Activated naive CD4-positive, alpha-beta T cell (primary cell): ENCODE measurements around the gene DDIAS.
"Not testable (repeated sequence)": the region's sequence is repeated elsewhere in the genome, so short reads cannot be mapped to it uniquely, and the experiment has no call there.

Experiments
- DNase-seq, 4 experiments: peaks; one replicate each; lab custom pipeline; 2025; lab: John Stamatoyannopoulos, UW

DDIAS gene

DNA sequence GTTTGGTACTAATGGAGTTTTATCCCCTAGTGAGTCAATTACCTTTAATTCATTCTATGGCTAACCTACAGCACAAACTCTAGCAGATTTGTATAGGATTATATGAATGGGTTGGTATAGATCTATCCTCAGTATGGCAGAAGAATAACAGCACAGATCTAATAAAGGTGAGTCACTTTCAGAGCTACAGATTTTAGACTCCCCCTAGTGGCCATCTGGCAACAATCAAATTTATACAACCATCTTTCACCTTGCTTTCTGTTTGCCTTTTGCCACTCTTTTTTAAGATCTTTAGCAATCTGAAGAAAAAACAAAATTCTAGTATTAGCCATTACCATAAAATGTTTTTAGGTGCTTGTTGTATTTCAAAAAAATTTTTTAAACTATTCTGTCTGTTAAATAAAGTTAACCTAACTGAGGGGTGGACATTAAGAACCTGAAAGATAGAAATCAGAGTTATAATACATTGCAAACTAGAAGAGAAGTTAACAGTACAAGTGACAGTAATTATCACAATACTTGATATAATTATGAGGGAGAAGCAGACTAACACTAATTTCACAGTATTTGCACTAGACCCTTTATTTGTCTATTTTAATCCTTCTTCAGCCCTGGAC lies 25.8 kb downstream of the DDIAS start:
- DNase-seq = no peak

DNA sequence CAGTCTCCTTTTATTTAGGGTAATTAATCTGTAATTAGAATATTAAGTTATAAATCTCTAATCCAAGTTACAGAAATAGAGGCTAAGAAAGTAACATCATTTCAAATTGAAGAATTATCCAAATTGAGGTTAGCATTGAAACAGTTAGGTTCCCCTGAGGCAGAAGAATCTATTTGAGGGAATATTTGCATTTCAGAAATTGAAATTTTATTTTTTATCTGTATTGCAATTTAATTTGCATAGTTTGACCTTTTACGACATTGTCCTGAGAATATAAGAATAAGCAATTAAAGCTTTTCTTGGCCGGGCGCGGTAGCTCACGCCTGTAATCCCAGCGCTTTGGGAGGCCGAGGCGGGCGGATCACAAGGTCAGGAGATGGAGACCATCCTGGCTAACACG lies 27.6 kb downstream of the DDIAS start:
- DNase-seq = no peak

DNA sequence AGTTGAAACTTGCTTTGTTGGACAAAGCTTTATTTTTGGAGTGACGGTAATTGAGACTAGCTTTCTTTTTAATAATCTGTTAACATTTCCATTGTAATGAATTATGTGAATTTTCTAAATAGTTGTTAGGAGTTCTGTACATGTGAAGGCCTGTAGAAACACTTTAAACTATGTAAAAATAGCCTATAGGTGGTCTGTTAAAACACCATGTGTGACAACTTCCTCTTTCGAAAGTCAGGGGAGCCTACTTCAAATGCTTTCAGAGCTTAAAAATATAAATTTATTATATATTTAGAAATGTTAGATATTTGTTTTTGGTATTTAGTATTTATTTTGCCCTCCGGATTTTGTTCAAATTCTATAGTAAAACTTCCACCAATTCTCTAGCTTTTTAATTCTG lies 28.7 kb downstream of the DDIAS start:
- DNase-seq = no peak

DNA sequence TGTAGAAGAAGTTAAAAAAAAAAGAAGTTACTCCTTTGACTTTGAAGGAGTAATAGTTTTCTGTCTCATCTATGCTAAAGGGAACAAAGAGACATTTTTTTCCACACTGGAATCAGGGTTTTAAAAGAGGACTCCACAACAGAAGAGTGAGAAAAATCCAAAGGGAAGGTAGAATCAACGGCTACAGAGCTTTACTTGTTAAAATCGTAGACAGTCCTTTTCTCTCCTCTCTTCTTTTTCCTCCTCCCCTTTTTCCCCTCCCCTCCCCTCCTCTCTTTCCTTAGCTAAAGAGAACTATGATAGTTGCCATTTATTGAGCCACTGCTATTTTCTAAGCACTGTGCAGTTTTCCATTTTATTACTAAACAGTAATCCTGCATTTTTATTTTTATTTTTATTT lies 29.2 kb downstream of the DDIAS start:
- no peak for DNase-seq

DNA sequence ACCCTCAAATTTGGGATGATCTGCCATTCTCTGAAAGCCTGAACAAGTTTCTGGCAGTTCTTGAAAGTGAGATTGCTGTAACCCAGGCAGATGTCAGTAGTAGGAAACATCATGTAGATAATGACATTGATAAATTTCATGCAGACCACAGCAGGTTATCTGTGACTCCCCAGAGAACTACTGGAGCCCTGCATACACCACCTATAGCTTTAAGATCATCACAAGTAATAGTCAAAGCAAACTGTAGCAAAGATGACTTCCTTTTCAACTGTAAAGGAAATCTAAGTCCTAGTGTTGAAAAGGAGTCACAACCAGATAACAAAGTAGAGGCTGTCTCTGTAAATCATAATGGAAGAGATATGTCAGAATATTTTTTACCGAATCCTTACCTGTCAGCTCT lies 31.0 kb downstream of the DDIAS start:
- DNase-seq = no peak

DNA sequence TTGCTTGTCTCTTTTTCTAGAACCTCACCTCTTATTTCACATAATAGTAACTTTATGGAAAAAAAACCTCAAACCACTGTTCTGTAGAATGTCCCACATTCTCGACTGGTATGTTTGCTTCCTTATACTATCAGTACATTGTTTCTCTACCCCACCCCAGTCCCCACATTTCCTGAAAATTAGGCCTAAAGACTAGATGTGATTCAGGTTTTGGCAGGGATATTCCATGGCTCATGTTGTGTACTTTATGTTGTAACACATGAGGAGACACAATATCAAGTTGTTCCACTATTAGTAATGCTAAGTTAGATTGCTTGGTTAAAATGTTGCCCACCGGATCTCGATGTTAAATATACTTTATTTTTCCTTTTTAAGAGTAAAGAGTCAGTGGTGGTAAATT lies 34.7 kb downstream of the DDIAS start:
- no peak for DNase-seq

DNA sequence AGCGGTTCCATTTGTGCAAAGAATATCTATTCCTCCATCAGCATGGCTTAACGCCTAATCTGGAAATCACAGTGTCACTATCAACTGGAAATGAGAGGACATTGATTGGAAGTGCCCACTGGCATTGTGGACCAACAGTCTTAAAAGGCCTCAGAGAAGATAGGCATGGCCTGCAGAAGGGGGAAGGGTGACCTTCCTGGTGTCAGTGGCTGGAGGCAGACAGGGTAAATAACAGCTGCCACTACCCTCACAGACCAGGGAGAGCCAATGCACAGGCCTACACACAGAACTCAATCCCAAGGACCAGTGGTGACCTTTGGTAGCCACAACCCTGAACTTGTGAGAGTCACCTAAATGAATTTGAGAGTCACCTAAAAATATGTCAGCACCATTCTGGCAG lies 36.0 kb downstream of the DDIAS start:
- DNase-seq = no peak

DNA sequence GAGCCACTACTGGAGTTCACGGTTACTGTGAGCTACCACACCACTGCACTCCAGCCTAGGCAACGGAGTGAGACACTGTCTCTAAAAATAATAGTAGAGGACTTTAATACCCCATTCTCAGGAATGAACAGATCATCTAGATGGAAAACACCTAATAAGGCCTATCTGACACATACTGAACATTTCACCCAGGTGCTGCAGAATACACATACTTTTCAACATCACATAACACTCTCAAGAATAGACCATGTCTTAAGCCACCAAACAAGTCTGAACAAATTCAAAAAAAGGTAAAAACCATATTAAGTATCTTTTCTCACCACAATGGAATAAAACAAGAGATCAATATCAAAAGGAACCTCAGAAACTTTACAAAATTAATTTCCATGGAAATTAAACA lies 37.9 kb downstream of the DDIAS start:
- no peak for DNase-seq

DNA sequence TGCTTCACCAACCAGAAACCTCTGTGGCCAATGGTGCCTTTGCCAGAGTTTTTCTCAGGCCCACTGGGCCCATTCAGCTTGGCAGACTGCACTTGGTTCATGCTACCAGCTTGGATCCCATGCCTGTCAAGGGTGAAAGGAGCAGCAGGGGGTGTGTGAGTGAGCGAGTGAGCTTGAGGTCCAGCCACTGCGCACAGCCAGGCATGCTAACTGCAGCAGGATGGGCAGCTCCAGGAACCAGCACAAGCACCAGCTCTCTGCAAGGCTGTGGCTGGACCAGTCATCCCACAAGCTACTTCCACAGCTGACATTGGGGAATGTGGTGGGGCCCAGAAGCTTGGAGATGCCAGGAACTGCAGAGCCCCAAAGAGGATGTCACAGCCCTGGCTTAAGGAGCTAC lies 40.8 kb downstream of the DDIAS start:
- no peak for DNase-seq

DNA sequence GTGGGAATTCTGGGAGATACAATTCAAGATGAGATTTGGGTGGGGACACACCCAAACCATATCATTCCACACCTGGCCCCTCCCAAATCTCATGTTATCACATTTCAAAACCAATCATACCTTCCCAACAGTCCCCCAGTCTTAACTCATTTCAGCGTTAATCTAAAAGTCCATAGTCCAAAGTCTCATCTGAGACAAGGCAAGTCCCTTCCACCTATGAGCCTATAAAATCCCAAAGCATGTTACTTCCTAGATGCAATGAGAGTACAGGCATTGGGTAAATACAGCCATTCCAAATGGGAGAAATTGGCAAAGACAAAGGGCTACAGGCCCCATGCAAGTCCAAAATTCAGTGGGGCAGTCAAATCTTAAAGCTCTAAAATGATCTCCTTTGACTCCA lies 41.9 kb downstream of the DDIAS start:
- DNase-seq = not testable (repeated sequence)

DNA sequence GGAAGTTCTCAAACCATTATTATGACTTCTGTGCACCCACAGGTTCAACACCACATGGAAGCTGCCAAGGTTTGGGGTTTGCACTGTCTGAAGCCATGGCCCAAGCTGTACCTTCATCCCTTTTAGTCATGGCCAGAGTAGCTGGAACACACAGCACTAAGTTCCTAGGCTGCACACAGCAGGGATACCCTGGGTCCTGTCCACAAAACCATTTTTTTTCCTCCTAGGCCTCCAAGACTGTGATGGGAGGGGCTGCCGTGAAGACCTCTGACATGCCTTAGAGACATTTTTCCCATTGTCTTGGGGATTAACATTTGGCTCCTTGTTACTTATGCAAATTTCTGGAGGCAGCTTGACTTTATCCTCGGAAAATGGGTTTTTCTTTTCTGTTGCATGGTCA lies 42.7 kb downstream of the DDIAS start:
- no peak for DNase-seq

DNA sequence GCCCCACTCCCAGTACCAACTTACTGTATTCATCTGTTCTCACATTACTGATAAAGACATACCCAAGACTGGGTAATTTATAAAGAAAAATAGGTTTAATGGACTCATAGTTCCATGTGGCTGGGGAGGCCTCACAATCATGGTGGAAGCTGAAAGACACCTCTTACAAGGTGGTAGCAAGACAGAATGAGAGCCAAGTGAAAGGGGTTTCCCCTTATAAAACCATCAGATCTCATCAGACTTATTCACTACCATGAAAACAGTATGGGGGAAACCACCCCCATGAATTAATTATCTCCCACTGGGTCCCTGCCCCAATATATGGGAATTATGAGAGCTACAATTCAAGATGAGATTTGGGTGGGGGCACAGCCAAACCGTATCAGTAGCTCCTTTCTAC lies 43.5 kb downstream of the DDIAS start:
- DNase-seq = not testable (repeated sequence)

DNA sequence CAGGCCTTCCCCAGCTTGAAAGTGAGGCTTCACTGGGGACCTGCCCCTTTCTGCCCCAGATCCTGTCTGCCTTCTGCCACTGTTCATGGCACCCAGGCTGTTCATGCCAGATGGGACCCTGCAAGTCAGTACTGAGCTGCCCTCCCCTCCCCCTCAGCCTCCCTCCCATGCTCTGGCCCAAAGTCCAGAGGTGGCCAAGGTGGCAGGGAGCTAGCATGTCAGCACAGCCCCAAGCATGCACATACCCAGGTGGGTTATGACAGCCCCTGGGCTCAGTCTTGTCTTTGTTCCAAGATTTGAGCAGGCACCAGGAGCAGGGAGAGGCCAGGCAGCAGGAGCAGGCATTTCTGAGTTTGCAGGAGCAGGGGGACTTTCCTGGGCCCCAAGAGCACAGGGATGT lies 44.1 kb downstream of the DDIAS start:
- no peak for DNase-seq

DNA sequence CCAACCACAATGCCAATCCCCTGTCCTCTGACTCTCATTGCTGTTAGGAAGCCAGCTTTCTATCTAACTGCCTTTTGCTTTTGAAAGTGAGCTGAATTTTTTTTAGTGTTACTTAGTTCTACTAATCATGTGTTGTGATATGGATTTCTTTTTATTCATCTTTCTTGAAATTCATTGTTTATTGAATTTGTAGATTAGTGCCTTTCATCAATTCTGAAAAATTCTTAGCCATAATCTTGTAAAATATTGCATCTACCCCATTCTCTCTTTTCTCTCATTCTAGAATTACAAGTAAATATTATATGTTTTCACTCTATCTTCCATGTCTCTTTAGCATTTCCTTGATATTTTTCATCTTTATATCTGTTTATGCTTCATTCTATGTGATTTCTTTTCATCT lies 47.8 kb downstream of the DDIAS start:
- no peak for DNase-seq

DNA sequence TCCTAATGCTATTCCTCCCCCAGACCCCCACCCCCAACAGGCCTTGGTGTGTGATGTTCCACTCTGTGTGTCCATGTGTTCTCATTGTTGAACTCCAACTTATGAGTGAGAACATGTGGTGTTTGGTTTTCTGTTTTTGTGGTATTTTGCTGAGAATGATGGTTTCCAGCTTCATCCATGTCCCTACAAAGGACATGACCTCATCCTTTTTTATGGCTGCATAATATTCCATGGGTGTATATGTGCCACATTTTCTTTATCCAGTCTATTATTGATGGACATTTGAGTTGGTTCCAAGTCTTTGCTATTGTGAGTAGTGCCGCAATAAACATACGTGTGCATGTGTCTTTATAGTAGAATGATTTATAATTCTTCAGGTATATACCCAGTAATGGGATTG lies 49.0 kb downstream of the DDIAS start:
- not testable (repeated sequence) for DNase-seq

DNA sequence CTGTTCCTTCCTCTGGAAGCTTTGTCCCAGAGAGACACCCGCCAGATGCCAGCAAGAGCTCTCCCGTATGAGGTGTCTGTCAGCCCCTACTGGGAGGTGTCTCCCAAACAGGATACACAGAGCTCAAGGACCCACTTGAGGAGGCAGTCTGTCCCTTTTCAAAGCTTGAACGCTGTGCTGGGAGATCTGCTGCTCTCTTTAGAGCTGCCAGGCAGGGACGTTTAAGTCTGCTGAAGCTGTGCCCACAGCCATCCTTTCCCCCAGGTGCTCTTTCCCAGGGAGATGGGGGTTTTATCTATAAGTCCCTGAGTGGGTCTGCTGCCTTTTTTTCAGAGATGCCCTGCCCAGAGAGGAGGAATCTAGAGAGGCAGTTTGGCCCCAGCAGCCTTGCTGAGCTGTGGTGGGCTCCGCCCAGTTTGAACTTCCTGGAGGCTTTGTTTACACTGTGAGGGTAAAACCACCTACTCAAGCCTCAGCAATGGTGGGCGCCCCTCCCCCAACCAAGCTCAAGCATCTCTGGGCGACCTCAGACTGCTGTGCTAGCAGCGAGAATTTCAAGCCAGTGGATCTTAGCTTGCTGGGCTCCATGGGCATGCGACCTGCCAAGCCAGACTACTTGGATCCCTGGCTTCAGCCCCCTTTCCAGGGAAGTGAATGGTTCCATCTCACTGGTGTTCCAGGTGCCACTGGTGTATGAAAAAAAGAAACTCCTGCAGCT lies 54.4 kb downstream of the DDIAS start:
- peak in 2 of 4 experiments; percentile 66 to 69 for DNase-seq

DNA sequence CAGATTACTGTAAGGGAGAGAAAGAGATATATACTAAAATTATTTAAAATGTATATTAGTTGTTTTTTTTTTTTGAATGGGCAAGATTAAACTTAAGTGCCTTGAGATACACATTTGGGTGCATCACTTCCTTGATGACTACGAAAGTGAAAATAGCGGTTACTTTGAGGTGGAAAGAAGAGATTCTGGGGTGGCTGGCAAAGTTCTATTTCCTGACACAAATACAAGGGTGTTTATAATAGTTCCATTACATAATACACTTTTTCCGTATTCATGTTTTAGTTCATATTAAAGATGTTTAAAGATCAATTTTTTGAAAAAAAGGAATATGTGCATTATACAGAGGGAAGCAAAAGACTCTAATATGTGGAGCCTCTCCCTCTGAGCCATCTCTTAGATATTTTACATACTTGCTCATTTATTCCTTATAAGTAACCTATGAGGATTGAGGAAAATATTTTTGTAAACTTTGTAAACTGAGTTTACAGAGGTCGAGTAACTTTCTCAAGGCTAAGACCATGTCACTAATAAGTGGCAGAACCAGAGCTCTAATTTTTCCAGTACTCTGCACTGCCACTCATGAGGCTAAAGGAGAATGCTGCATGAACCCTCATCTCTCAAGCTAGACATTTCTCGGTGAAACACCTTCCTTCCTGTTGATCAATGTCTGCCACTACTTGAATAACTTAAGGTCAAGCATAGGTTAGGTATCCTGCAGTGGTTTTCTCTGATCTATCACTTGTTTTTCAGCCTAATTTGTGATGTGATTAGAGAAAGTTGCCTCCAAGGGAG lies 58.6 kb downstream of the DDIAS start:
- no peak for DNase-seq

DNA sequence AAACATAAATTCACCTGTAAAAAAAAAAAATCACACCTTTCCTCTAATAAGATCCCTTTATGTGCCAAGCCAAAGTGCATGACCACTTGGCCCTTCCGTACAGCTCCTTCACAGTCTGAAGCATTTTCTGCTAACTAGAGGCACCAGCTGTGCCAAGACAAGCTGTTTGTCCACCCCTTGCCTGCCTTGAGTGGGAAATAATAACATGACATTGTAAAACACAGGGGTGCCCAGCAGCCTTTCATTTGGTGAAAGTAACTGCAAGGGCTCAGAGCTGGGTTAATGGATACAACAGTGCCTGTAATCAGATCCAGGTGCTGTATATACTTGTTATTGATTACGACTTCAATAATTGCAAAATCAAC lies 59.2 kb downstream of the DDIAS start:
- no peak for DNase-seq

DNA sequence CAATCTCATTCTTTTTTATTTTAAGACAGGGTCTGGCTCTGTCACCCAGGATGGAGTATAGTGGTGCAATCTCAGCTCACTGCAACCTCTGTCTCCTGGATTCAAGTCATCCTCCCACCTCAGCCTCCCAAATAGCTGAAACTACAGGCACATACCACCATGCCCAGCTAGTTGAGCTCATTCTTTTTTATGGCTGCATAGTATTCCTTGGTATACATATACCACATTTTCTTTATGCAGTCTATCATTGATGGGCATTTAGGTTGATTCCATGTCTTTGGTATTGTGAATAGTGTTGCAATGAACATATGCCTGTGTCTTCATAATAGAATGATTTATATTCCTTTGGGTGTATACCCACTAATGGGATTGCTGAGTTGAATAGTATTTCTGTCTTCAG lies 60.5 kb downstream of the DDIAS start:
- DNase-seq = not testable (repeated sequence)

DNA sequence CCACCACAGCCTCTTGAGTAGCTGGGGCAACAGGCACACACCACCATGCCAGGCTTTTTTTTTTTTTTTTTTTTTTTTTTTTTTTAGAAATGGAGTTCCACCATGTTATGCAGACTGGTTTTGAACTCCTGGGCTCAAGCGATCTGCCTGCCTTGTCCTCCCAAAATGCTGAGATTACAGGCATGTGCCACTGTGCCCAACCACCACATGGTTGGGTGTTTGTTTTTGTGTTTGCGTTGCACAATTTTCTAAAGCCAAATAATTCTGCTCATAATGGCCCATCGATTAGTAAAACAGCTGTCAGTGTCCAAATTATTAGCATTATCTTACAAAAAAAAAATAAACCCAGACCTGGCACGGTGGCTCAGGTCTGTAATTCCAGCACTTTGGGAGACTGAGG lies 65.8 kb downstream of the DDIAS start:
- no peak for DNase-seq

DNA sequence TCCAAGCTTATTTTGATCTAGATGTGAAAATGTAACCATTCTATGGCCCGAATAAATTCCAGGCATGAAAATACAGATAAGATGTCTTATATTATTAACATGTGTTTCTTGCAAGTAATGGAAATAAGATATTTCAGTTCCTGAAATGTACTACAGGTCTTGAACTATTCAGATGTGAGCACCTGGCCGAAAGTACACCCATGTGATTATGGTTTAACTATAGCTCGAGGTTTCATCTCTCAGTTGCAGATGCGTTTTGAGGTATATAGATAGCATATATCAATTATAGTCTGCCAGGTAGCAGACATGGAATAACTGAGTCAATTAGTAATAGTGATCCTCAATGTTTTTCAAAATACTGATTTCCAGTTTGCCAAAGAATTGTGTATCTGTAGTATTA lies 68.3 kb downstream of the DDIAS start:
- no peak for DNase-seq

DNA sequence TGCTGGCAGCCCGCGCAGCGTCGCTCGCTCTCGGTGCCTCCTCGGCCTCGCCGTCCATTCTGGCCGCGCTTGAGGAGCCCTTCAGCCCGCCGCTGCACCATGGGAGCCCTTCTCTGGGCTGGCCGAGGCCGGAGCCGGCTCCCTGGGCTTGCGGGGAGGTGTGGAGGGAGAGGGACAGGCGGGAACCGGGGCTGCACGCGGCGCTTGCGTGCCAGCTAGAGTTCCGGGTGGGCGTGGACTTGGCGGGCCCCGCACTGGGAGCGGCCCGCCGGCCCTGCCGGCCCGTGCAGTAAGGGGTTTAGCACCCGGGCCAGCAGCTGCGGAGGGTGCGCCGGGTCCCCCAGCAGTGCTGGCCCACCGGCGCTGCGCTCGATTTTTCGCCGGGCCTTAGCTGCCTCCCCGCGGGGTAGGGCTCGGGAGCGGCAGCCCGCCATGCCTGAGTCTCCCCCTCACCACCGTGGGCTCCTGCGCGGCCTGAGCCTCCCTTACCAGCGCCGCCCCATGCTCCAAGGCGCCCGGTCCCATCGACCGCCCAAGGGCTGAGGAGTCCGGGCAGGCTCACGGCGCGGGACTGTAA lies 69.1 kb downstream of the DDIAS start:
- peak in 1 of 4 experiments; percentile 1 for DNase-seq

DNA sequence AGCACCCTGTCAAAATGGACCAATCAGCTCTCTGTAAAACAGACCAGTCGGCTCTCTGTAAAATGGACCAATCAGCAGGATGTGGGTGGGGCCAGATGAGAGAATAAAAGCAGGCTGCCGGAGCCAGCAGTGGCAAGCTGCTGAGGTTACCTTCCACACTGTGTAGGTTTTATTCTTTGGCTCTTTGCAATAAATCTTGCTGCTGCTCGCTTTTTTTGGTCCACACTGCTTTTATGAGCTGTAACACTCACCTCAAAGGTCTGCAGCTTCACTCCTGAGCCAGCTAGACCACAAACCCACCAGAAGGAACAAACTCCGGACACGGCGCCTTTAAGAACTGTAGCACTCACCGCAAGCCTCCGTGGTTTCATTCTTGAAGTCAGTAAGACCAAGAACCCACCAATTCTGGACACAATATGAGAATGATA lies 70.0 kb downstream of the DDIAS start:
- peak in 1 of 4 experiments; percentile 20 for DNase-seq
